Dermis blood vessel endothelial cell (primary cell): ENCODE data around the gene UBTD1. TPM values are rescaled to one million over a fixed set of nuclear protein-coding genes. Genes with fewer than 3 reads are reported as not detected.
"Not testable (repeated sequence)": the region's sequence is repeated elsewhere in the genome, so short reads cannot be mapped to it uniquely, and the experiment has no call there.

ENCODE experiments used
- DNase-seq: peaks from one replicate; pipeline ENCODE4 v3.0.0; 2010
- total RNA-seq: library from RNA; depleted of rRNA; stranded (reverse); fragments of >200 nt; gene quantifications from 2 replicates; pipeline ENCODE4 v1.2.3, GENCODE V29; 2014

UBTD1 gene
- total RNA-seq, 1 donor from 2014 or later: 78.1 TPM

- DNase-seq: no peak
Observed at GRCh38 chr10:97540669-97541500, 42.2 kb downstream of the UBTD1 start.

DNA sequence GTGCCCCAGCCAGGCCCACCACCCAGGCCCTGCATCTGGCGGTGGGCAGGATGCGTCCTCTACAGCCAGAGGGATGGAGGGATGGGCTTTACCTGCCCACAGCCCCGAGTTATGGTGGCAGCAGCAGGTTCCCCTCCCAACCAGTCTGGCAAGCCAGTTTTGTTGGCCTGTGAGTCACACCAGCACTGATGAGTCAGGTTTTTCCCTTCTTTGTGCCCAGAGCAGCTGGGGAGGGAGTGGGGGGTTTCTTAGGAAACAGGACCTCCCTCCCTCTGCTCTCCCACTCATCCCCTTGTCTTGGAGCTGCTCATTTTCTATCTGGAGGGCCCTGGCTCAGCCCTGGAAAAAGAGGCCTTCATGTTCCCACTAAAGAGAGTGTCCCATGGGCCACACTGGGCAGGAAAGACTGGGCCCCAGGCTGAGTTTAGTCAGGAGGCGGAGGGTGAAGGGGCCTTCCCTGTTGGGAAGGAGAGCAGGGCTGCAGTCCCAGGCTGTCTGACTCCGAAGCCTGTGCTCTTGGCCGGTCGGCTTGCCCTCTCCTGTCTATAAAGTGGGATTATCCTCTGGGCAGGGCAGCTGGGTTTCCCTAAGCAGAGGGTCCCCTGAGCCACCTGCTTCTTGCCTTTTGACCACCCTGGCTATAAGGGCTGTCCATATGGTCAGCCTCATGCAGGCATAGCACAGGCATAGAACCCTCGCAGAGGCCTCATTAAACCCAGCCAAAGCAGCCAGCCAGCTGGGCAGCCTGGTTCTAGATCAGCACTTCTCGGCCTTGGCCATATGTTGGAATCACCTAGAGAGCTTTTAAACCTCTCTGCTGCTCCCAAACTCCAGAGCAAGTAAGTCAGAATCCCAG, 43.7 kb downstream of the UBTD1 start:
- DNase-seq: peak; percentile 97

DNA sequence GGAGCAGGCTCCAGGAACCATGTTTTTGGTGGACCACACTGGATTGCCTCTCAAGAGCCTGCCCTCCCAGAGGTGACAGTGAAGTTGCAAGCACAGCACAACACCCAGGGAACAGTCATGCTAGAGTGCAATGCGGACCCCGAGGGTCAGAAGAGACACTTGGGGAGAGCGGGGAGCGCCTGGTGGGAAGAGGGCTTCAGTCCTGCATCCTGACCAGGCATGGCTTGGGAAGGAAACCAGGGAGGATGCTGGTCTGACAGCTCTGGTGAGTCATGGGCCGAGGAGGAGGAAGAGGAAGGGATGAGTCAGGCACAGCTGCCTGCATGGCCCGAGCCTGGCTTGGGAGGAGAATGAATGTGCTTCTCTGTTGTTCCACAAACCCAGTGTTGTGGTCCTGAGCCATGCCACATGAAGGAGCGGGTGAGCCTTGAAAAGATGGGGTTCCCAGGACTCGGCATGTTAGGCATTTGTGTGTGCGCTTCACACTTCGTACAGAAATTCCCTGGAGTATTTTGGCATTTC, 44.4 kb downstream of the UBTD1 start:
- peak; percentile 99 for DNase-seq

DNA sequence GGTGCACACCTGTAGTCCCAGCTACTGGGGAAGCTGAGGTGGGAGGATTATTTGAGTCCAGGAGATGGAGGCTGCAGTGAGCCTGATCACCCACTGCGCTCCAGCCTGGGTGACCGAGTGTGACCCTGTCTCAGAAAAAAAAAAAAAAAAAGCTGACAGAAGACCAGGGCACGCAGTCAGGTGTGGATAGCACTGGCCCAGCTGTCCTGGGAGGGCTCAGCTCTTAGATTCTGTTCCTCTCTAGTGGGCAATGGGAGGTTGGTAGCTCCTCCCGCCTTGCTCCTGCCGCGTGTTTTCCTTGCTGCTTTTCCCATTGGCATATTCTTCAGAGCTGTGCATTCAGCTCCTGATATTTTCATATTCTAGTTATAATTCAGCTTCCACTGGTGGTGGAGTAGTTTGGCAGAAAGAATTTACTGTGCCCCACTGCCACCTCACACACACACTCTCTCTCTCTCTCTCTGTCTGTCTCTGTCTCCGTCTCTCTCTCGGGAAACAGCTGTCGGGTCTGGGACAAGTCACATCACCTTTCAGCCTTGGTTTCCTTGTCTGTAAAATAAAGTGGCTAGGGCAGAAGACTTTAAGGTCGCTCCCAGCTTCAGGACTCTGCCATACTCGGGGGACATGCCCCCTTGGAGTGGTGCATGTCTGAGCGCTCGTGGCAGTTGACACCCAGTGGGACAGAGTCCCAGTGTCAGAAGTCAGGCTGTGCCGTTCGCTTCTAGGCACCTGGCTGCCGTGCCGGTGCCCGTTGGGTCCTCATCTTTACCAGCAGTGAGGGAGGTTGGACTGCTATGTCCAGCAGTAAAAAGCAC, 47.9 kb downstream of the UBTD1 start:
- no peak for DNase-seq

DNA sequence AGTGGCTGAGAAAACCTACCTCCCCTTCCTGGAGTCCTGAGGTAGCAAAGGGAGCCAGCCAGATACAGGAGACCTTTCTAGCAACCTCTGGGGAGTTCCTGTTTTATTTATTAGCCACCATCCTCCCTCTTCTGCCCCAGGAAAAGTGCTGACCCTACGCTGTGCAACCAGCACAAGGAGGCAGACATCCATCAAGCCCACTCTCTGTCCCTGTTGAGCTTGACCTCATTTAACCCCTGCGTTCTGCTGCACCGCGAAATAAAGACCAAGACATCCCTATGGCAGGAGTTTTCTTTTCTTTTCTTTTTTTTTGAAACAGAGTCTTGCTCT, 48.5 kb downstream of the UBTD1 start:
- DNase-seq: no peak

DNA sequence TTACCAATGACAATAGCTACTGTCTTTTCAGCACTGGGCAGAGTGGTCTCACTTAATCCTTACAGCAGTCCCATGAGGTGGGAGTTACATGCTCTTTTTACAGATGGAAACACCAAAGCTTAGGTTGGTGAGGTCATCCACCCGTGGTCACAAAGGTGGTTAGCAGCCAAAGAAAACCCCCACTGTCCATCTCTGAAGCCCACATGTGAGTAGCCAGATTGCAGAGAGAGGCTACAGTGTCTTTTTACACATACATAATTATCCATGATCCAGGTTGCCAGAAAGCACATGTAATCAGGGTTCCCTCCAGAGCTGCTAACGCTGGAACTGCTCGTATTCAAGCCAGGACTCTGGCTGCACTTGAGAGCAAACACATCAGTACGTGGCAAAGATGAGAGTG, 49.2 kb downstream of the UBTD1 start:
- DNase-seq: no peak

- no peak for DNase-seq
Observed at GRCh38 chr10:97548828-97549455, 50.2 kb downstream of the UBTD1 start.

DNA sequence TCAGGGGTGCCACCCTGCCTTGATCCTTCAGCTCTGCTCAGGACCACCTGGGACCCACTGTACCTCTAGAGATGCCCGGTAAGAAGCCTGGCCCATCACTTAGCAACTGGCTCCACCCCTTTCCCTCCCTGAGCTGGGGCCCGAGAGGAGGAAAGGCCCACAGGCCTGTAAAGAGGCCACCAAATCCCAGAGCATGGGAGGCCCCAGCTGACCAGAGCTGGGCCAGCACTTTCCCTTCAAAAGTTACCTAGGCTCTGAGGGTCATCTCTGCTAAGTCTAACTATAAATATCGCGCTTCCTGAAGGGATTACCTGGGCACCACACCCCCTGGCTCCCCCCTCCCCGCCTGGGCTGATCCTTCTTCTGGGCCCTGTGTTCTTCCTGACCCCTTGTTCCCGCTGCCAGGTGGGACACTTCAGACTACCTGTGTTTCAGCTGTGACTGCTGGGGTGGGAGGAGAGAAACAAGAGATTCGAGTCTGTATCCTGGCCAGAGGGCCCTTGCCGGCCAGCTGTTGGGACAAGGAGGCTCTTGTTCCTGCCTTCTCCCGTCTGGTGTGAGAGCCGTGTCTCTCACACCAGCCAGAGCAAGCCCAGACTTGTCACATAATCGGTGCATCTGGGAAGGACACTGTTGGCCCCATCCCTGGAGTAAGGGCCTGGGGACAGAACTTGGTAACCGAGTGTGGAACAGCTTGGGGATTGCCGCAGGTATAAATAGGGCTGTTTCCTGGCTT, 51.0 kb downstream of the UBTD1 start:
- no peak for DNase-seq

DNA sequence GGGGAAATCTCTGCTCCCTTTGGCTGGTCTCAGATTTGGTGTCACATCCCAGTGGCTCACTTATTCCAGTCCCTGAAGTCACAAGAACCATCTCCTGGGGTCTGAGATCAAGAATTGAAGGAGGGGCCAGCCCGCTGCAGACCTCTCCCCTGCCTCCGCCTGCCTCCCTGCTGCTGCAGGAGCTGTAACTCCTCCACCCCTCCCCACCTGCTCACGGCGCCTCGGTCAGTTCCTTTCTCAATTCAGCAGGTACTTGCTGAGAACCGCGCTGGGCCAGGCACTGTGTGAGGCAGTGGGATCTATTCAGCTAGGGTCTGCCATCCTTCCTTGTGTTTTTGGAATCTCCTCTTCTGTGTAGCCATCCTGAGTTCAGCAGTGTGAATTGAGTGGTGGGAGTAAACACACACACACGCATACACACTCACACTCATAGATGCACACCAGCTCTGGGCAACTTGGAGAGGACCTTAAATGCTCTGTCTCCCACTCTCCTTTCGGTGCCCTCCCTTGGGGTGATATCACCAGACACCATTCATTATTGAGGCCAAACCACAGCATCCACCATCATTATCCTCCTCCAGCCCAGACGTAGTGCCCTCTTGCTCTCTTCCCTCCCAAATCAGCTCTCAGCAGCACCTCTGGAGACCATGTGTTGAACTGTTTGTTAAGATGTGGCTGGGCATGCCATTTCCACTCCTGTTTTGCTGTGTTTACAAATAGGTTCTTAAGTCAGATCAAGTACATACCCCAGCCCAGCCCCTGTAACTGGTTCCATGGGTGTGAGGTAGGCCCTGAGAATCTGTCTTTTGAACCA, 51.8 kb downstream of the UBTD1 start:
- no peak for DNase-seq

DNA sequence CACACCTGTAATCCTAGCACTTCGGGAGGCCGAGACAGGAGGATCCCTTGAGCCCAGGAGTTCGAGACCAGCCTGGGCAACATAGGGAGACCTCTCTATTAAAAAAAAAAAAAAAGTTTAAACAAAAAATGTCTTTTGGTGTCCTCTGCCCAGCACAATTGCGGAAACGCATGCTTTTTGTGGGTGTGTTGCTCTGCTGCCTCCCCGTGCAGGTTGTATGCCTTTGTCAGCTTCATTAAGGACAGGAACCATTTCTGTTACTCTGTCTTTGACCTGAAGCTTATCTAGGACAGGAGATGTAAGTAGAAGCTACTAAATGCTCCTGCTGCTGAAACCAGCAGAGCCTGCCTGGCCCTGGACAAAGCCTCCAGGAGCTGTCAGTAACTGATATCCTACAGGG, 52.5 kb downstream of the UBTD1 start:
- DNase-seq: no peak

GRCh38 chr10:97553575-97554031, 54.9 kb downstream of the UBTD1 start:
- DNase-seq: peak; percentile 84

DNA sequence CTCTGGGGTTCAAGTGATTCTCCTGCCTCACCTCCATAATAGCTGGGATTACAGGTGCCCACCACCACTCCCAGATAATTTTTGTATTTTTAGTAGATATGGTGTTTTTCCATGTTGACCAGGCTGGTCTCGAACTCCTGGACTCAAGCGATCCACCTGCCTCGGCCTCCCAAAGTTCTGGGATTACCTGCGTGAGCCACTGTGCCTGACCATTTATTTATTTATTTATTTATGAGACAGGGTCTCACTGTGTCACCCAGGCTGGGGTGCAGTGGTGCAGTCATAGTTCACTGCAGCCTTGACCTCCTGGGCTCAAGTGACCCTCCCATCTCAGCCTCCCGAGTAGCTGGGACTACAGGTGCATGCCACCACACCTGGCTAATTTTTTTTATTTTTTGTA, 55.6 kb downstream of the UBTD1 start:
- not testable (repeated sequence) for DNase-seq

- DNase-seq: not testable (repeated sequence)
Observed at GRCh38 chr10:97555541-97555940, 56.8 kb downstream of the UBTD1 start.

GRCh38 chr10:97560731-97561381, 62.1 kb downstream of the UBTD1 start:
- not testable (repeated sequence) for DNase-seq

DNA sequence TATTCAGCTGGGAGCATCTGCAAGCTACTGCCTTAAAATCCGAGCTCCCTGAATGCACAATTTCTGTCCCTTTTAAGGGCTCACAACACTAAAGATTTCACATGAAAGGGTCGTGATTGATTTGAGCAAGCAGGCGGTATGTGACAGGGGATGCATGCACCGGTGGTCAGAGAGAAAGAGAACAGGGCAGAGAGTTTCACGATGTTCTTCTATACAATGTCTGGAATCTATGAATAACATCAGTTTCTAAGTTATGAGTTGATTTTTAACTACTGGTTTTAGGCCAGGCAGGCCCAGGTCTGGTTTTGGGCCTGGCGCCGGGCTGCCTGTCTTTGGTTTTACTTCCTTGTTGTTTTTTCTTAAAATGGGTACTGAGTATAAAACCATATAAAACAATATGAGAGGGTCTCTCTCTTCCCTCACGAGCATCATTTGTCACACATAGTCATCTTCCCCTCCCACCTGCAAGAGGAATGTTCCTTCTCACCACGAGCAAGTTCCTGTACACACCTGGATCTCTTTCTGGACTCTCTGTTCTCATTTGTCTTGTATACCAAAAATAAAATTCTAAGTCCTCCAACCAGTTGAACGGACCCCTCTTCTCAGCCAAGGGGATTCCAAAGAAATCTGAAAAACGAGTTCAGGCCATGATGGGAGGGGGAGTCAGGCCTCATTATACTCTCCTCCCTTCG, 62.8 kb downstream of the UBTD1 start:
- DNase-seq: not testable (repeated sequence)

DNA sequence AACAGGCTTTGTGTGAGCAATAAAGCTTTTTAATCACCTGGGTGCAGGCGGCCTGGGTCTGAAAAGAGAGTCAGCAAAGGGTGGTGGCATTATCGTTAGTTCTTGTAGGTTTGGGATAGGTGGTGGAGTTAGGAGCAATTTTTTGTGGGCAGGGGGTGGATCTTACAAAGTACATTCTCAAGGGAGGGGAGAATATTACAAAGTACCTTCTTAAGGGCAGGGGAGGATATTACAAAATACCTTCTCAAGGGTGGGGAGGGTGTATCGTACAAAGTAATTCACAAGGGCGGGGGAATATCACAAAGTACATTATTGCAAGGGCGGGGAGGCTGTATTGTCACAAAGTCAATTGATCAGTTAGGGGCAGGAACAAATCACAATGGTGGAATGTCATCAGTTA, 63.6 kb downstream of the UBTD1 start:
- not testable (repeated sequence) for DNase-seq

- DNase-seq: no peak
Observed at GRCh38 chr10:97563337-97563736, 64.6 kb downstream of the UBTD1 start.

DNA sequence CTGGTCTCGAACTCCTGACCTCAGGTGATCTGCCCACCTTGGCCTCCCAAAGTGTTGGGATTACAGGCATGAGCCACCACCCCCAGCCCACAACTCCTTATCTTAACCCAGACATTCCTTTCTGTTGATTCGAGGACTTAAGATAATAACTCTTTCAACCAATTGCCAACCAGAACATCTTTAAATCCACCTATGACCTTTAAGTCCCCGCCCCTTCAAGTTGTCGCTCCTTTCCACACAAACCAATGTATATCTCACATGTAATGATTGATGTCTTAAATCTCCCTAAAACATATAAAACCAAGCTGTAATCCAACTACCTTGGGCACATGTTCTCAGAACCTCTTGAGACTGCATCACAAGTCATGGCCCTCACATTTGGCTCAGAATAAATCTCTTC, 66.1 kb downstream of the UBTD1 start:
- DNase-seq: no peak

- DNase-seq: no peak
Observed at GRCh38 chr10:97566336-97566996, 67.7 kb downstream of the UBTD1 start.
